NCI-H146 (cell line): Measurements from ENCODE around the gene SNRPA1.
"Not testable (repeated sequence)": the region's sequence is repeated elsewhere in the genome, so short reads cannot be mapped to it uniquely, and the experiment has no call there.

ENCODE experiments used
- DNase-seq: peaks from one replicate; lab custom pipeline; 2025; lab: John Stamatoyannopoulos, UW

Gene SNRPA1

DNA sequence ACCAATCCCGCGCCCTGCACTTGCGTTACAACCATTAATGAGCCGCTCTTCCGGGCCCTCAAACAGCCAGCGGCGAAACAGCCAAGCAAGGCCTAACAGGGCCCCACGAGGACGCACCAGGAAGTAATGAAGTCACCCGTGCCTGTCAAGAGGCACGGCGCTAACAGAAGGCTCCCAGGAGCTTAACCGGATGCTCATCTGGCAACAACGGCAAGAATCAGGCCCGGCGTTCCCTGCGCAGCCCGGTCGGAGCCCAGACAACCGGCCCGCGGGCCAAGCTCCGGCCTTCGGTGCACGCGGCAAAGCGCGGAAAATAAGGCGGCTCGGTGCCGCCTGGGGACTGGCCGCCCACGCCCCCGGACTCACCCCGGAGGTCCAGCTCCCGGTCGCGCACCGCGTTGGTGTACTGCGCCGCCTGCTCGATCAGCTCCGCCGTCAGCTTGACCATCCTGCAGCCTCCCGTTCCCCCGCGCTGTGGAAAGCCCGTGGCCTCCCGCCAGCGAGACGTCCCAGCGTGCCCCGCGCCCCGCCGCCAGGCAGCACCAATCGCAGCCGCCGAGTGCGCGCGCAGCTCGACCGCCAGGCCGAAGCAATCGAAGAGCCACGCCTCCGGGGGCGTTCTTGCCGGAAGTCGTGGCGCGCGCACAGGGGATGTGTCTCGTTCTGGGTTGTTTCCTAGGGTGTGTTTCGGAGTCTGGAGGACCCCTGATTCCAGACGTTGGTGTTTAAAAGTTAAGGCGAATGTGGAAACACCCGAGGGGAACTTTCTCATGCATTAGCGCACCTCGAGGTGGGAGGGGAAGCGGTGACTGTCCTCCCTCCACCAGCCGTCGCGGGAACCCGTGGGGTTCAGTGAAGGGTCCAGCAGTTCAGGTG lies at the start of gene SNRPA1:
TSS of gene SNRPA1 (minus strand) at position 518 of the 876 bp plus-strand sequence. CDS start at position 448, 70 bp downstream.
- peak; percentile 95 for DNase-seq

DNA sequence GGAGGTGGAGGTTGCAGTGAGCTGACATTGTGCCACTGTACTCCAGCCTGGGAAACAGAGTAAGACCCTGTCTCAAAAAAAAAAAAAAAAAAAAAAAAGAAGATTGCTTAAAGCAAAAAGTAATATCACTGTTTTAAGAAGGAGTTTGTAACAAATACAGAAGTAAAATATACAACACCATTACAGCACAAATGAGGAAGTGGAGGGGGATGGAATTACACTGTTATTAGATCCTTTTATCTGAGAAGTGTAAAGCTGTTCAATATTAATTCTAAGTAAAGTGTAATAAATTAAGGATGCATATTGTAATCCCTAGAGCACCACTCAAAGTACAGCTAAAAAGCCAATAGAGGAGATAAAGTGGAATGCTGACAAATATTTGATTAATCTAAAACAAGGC lies 47.0 kb upstream of the SNRPA1 start:
- DNase-seq: no peak

DNA sequence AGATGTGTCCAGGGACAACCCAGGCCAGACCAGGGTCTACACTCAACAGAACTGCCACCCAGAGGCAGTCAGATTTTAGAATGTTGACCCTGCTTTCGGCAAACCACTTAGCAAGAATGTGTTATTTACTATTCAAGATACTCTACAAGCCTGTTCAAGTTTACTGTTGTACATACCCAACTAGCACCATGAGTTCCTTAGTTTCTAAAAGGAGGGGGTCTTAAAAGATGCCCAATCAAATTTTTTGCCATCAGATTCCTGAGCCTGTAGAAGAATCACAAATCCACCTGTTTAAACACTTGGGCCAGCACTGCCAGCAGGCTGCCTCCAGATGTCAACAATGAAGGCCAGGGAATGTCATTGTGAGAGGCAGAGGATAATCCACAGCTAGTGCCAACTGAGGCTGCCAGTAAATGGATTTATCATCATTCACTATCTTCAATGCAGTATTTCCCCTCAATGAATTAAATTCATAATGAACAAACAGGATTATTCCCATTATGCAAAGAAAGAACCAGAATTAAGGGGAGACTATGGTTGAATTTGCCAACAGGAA lies 43.5 kb upstream of the SNRPA1 start:
- DNase-seq: no peak

DNA sequence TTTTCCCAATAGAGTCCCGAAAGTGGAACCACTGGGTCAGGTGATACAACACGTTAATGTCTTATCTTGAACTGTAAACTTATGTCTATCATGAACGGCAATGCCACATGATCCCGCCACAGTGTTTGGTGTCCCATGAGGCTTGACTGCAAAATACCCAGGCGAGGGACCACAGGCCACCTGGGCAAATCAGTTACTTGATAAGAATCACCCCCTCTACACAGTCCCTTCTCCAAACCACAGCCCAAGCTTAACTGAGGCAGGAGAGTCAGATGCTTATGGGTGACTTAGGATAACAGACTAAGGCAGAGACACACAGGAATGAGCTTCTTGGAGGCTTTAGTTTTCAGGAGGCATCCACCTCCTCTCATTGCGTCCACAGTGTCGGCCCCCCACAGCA lies 42.9 kb upstream of the SNRPA1 start:
- no peak for DNase-seq

DNA sequence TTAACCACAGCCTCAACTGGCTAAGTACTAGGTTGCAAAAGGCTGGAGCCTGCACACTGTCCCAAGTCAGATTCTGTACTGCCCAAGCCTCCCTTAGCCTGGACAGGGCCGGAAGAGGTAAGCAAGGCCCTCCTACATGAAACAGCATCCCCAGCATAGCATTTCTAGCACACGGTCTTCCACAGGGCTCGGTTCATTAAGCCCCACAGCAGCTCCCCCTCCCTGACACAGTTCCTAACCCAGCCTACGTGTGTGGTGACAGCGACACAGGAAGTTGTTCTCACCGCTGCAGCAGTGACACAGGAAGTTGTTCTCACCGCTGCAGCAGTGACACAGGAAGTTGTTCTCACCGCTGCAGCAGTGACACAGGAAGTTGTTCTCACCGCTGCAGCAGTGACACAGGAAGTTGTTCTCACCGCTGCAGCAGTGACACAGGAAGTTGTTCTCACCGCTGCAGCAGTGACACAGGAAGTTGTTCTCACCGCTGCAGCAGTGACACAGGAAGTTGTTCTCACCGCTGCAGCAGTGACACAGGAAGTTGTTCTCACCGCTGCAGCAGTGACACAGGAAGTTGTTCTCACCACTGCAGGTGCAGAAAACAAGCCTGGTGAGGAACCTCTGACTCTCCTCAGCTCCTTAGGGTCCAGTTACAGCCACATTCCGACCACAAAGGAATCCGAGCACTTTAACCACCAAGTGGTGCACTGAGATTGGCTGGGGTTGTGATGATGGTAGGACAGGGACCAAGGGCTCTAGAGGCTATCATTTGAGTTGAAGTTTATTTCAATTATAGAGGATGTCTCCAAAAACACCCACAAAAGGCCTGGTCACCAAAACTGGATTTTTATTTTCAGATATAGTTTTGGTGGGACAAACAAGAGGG lies 39.1 kb upstream of the SNRPA1 start:
- not testable (repeated sequence) for DNase-seq

DNA sequence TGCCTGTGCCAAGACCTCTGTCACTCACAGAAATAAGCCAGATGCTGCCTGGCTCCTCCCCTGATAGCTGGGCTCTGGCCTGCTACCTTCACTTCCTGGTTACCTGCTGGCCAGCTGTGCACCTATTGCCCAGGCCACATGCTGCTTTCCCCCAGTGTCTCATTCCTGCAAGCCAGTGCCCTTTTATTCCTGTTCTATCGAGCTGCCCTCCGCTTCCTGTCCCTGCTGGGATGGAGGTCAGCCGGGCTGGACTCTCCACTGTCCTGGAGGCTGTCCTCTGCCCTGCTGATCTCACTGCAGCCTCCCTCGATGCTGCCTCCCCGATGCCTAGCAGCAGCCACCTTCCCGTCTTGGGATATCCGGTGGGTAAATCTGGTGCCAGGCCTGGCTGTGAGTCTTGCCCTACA lies 37.0 kb upstream of the SNRPA1 start:
- DNase-seq: no peak

DNA sequence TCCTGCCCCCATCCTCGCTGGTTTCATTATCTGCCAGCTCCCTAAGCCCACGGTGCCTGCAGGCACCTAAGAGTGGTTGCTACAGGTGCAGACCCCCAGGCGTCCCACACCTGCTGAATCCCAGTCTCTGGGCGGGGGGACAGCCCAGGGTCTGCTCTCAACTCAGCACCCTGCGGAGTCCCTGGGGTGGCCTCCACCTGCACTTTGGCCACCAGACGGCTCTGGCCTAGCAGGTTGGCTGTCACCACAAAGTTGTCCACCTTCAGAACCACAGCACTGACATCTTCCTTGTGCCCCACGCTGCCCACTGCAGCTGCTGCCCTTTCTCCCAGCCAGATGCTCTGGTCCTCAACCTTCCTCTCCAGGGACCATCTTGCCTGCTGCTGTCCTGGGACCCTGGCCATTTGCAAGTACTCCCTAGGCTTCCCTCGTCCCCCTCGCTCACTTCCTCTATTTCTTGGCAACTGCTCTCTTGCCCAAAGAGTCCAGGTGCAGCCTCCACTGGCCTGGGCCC lies 34.9 kb upstream of the SNRPA1 start:
- no peak for DNase-seq

DNA sequence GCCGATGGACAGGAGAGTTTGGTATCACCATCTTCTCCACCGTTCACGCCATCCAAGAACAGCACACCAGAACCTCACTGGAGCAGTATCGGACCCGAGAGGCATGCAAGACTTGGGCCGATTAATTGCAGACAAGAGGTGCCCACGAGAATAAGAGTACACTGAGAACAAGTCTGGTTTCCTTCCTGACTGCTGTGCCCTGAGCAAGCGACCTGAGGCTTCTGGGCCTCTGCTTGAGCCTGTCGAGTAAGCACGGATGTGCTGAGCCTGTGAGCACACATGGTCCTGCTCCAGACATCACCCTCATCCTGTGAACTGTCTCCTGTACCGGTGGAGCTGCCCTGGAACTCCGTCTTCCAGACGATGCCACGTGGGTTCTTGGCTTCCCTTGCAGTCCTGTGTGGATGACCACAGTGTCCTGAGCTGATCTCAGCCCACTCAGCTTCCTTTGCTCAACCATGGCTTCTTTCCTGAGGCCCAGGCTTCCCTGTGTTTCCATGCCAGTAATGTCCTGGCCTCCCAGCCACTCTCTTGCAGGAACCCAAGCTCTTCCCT lies 34.3 kb upstream of the SNRPA1 start:
- DNase-seq: no peak

DNA sequence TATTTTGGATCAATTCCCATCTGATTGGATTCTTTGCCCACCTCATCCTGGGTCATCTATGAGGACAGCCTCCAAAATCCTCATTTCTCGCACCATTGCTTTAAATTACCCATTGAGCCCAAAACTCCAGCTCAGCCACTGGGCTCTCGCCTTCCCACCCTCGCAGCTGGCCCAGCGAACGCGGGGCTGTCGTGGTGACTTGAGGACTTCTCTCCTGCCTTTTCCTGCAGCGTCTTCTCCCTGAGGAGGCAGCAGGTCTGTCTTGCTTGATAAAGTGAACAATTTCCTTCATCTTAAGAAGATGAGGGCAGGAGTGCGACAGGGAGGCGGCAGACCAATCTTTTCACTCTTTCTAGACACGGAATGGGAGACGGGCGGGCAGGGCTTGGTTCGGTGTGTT lies 33.0 kb upstream of the SNRPA1 start:
- DNase-seq: no peak

DNA sequence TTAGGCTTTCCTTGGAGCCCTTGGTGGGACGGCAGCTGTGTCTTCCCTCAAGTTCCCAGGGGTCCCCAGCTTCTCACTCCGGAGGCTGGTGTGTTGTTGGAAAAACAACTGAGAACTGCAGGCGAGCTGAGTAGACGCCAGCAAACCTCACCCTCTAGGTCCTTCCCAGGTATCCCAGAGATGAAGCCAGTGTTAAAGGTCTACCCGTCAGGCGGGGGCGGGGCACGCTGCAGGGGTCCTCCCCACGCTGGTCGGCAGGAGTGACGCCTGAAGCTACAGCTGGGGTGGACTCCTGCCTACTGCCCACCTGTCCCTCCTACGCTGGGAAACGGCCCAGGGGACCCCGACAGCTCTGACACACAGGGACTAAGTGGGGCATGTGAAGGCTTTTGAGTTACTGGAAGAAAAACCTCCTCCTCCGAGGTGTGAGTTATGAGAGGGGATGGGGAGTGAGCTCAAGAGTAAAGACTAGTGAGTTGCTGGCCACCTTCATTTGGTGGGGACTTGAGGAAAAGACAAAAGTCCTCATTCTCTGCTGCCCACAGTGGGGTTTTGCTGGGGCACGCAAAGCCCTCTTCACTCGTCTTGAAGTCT lies 32.2 kb upstream of the SNRPA1 start:
- no peak for DNase-seq

DNA sequence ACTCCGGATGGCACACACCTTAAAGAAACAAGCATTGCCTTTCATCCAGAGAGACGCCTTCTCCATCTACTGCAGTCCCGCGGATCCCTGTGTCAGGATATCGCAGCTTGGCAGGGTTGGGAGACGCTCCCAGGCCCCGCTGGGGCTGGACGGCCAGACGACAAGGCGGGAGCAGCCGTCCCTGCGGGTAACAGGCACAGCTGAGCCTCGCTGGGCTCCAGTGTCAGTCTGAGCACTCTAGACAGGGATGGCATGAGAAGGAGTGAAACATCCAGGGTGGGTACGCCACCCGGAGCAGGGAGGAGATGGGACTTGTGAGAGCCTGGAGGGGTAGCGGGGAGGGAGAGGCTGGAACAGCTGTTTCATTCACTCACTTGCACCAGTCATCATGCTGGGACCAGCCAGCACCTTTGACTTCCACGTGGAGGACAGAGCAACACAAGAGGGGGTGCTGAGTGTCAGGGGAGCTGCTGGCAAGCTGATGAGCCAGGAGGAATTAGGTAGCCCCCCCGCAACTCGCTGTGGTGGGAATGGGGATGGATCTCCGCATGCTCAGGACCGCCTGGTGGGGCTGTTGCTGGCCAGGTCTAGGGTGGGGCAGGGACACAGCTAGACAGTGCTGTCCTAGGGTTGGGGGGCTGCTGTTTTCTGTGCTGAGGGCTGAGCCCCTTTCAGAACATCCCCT lies 31.6 kb upstream of the SNRPA1 start:
- no peak for DNase-seq

DNA sequence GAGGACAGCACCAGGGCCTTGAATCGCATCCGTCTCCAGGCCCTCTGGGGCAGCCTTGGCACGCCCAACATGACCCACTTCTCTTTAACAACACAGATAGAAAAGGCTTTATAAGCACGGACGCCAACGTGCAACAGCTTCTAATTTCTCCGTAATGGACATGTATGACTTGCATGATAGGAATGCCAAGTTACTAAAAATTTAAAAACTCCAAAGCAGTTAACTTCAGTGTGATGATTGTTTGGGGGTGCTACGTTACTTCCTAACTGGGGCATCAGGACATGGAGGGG lies 30.9 kb upstream of the SNRPA1 start:
- no peak for DNase-seq

DNA sequence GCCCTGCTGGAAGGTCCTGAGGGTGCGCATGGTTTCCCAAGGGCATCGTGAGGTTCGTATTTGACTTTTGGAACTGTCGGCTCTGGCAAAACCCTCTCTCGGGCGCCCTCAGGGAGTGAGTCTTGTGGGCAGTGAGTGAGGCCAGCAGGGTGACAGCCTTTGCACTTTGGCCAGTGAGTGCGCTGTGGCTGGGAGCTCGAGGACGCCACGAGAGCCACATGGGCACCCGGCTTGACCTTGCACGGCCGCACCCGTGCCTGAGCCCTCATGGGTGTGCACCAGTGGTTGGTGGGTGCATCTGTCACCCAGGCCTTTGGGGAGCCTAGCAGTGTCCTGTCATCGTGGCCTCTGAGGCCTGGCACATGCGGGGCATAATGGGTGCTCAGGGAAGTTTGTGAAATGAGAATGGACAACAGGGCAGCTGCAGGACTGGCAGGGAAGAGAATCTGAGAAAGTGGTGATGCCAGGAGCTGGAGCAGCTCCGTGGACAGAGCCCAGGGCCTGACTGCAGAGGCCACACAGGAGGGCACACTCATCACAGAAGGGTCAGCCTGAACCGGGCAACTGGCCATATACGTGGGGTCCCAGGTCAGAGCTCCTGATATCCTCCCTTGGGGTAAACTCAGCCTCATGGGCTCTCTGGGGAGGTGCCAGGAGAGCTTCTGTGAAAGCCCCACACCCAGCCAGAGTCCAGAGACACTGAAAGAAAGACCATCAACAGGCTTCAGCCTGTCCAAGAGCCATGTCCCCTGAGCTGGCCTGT lies 30.4 kb upstream of the SNRPA1 start:
- no peak for DNase-seq

DNA sequence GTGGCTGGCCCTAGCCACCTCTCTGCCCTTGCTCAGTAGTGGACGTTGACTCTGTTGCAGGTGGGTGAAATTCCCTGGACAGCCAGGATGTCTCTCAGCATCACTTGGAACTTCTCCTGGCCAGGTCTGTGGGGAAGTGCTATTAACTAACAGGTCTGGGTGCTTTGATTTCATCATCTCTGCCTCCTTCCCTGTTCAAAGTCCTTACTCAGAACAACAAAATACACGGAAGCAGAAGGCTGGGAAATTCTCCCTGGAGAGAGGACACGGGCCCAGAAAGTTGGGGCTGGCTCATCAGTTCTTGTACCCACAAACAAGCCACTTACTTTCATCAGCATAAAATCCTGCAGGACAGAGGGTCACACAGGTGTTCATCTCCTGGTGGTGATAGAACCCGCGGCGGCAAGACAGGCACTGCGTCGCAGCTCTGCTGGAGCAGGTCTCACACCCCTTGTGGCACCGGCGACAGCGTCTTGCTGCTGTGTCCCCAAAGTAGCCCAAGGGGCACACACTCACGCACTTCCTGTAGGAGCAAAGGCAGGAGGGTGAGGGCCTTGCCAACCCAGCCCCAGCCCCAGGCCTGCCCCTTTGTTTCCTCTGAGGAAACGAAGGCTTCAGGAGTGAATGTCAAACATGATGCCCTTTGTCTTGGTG lies 29.6 kb upstream of the SNRPA1 start:
- DNase-seq: no peak

DNA sequence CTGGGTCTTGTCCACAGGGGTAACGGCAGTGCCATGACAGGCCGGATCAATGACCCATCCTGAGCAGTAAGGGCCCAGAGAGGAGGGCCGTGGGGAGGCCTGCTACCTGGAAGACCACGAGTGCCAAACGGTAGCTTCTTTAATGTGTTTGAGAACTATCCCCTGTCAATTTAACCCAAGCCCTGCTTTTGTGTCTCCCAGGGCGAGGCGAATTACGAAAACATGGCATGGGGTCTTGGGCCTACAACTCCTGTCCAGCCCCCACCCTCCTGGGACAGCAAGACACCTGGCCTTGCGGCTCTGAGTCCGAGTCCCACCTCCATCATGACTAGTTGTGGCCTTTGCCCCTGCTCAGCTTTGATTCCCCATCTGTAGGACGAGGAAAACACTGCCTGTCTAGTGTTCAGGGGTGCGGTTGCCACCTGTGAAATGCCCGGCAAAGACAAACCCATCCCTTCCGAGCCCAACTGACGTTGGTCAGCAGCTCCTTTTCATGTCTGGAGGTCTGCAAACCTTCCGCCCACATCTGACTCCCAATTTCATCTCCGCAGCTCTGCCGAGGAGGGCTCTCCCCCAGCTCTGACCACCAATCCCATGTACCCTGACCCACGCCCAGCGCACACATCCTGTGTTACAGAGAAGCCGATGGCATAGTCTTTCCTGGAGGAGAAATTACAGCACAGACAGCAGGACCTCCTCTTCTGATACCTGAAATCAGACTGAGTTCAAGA lies 28.9 kb upstream of the SNRPA1 start:
- DNase-seq: no peak

DNA sequence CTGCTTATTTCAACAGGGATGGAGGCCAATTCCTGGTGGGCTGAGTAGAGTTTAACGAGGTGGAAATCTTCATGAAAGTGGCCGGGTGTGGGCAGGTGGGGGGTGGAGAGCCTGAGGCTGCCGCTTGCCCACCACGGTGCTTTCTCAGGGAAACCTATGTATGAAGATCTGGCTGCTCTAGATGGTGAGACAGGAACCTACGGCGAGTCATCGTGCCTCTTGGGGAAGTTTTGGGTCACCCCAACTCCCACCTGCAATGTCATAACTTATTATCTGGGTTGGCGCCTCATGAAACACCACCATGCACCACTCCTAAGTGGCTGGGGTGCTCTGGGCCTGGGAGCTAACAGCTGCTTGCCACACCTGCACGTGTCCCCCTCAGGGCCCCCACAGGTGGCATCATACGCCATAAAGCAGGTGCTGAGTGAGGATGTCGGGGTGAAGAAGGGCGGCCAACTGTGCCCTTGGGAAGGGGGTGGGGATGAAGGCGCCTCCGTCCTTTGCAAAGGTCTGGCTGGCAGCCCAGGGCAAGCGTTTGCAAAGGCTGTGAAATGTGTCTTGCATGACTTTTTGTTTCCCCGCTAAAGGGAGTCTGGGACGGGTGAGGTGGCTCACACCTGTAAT lies 27.9 kb upstream of the SNRPA1 start:
- no peak for DNase-seq

DNA sequence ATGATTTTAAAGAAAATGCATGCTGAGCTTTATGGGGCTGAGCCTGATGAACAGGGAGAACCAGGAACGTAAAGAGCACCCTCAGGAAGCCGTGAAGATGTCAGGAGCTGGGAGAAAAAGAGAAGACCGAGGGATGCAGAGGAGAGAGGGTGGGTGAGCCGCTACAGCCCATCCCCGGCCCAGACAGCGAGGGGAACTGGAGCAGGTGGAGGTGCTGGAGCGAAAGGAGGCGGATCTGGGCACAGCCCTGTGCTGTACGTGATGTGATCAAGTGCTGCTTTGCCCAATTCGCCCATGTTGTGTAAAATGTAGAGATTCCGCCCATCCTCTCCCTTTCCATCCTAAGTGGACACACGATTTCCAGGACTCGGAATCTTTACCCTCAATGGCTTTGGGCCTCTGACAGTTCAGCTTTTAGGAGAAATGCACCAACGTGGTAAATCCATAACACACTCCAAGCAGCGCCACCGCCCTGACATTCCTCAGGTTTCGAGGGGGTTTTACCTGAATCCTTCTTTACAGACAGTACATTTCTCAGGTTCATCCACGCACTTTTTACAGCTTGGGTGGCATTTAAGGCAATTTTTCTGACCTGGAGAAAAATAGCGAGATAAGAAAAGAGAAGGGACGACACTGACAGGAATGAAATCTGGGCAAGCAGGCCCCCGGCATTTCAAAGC lies 27.1 kb upstream of the SNRPA1 start:
- no peak for DNase-seq

DNA sequence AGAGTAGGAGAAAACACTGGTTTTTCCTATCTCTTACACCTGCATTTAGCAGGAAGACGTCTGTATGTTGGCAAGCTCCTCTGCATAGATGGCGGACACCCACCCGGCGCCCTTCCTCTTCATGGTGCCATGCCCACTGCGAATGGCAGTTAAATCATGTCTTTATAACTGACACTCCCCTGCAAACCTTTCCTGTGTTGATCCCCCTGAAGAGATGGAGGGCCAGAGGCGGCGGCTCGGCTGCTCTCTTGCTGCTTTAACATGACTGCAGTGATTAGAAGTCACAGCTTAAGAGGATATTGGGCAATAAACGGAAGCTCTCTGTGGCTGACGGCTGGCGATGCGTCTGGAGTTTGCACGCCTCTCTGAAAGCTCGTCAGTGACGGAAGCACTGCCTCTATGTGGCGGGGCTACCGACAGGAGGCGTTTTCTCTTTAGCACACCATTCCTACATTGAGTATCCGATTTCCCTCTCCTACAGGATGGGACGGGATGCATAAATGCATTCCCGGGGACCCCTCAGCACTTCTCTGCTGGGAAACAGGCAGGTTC lies 25.5 kb upstream of the SNRPA1 start:
- peak; percentile 37 for DNase-seq
